ENCODE results near the gene LMX1B.
"Not testable (repeated sequence)": the region's sequence is repeated elsewhere in the genome, so short reads cannot be mapped to it uniquely, and the experiment has no call there.

DNA sequence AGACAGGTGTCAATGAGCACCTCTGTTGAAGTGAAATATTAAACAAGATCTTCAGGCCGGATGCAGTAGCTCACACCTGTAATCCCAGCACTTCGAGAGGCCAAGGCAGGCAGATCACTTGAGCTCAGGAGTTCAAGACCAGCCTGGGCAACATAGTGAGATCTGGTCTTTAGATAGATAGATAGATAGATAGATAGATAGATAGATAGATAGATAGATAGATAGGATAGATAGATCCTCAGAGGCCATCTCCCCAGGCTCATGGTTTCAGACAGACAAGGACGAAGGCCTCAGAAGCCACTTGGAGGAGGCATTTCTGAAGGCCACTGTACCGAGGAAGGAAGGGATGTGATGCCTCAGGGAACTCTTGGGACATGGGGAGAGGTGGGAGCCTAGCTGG is 42.5 kb downstream of the LMX1B start:
- TF ChIP-seq, protein P1, sequence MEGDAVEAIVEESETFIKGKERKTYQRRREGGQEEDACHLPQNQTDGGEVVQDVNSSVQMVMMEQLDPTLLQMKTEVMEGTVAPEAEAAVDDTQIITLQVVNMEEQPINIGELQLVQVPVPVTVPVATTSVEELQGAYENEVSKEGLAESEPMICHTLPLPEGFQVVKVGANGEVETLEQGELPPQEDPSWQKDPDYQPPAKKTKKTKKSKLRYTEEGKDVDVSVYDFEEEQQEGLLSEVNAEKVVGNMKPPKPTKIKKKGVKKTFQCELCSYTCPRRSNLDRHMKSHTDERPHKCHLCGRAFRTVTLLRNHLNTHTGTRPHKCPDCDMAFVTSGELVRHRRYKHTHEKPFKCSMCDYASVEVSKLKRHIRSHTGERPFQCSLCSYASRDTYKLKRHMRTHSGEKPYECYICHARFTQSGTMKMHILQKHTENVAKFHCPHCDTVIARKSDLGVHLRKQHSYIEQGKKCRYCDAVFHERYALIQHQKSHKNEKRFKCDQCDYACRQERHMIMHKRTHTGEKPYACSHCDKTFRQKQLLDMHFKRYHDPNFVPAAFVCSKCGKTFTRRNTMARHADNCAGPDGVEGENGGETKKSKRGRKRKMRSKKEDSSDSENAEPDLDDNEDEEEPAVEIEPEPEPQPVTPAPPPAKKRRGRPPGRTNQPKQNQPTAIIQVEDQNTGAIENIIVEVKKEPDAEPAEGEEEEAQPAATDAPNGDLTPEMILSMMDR (IDR thresholded peaks at IDR 0.05): not testable (repeated sequence)
- TF ChIP-seq ZFX (IDR thresholded peaks at IDR 0.05; ENCODE audit: borderline replicate concordance): not testable (repeated sequence)
